HG02759 (cell line): ENCODE results near the gene CMBL.
"Not testable (repeated sequence)": the region's sequence is repeated elsewhere in the genome, so short reads cannot be mapped to it uniquely, and the experiment has no call there.

Experiments used
- ATAC-seq: cut with Tn5 transposase; IDR thresholded peaks from one replicate; pipeline ENCODE4 v1.9.1; 2021; ENCODE audit warnings: mild to moderate bottlenecking, moderate library complexity; ENCODE audit not compliant: unreplicated experiment

The CMBL gene

DNA sequence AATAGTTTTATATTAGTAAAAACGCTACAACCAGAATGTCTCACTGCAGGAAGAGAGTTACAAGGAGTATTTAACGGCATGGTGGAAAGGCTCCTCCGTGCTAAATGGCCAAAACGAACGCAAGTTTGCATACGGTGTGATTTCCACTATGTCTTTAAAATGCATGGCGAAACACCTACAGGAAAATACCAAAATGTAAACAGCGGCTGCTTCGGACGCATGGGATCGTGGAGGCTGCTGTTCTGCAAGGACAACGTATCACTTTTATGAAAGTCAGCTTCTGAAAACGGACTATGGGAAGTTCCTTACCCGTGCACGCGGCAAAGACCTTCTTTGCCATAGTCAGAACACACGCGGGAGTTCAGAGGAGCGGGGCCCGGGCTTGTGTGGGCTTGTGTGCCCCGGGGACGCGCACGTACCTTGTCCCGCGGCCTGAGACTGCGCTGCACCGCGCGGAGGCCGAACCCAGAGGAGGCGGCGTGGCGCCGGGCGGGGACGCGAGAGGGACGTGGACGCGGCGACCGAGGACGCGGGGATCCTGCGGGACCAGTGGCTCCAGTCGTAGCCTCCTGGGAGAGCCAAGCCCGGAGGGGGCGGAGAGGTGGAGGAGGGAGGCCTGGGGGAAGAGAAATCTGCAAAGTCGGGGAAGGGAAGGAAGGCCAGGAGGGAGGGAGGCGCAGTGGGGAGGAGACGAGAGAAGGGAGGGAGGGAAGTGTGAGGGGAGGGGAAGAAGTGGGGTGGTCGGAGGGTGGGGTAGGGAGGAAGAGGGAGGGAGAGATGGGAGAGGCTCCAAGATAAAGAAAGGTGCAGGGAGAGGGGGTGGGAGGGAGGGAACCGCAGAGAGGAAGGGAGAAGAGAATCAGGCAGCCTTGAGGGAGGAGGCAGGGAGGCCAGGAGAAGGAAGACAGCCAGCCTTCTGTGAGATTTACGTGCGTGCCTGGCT, at the start of gene CMBL:
TSS of gene CMBL (minus strand) at position 697 of the 943 bp plus-strand sequence. CDS start 17,140 bp downstream, outside the sequence.
- peak; percentile 89 for ATAC-seq

DNA sequence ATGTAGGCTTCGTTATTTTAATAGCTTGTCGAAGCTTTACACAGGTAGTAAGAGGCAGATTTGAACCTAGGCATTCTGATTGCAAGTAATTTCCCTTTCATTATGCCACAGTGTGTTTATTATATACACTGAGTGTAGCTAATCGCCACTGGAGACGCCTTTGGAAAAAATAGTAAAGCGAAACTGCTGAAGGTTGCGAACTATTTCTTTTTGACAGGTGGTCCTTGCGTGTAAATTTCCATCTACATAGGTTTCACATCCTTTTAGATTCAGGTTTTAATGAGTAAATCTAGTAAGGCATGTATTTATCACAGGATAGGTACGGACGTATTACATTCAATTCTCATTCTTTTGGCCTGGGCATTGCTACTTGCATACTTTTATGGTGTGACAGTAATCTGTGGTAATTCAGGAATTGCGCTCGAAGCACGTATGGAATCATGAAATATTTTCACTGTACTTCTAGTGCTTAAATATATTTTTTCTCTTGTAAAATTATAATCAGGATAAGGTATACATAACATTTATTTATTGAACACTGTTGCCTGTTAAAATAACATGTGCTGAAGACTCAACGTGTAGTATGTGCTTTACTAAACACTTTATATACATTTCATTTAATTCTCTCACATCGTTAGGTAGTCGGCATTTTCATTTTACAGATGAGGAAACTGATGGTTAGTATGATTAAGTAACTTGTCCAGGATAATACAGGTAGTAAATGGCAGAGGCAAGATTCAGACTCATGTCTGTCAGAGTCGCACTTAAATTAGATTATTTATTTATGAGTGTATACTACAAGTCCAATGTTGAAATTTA, 47.6 kb upstream of the CMBL start:
- no peak for ATAC-seq

DNA sequence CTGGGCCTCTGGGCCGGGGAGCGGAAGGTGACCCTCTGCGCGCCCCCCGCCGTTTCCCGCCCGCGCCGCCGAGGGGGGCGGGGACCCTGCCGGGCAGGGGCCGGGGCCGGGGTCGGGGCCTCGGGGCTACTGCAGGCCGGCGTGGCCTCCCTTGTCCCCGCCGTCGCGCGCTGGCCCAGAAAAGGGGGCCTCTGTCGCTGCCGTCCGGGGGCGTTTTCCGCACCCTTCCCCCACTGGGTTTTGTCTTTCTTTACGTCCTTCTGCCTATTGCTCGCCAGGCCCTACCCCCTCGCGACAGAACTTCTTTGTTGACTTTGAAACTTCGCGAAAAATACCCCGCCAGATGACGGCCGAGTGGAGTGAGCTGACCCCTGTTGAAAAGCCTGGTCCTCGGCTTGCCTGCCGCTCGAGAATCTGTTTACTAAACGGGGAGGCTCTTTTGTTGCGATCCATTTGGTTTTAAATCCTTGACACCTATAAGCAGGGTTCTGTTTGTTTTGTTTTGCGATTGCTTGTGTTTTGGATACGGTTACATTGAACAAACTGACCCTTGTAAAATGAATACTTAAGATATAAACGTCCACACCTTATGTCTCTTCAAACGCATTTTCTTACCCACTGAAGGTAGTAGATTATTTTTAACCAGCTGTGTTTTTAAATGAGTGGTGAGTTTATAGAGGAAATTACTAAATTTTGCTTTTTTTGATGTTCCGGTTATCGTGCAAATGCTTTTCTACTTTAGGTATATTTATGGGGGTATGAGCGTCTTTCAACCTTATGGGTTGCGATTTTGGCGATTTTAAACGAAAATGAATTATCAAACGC, 46.6 kb upstream of the CMBL start:
- ATAC-seq: peak; percentile 17

- ATAC-seq: peak; percentile 87
Measured at GRCh38 chr5:10353241-10354047, 45.7 kb upstream of the CMBL start, which contains the start of gene MARCHF6. Gene MARCHF6, plus strand, starts transcription at chr5:10353695. Its CDS starts 204 bp downstream, at chr5:10353899.

DNA sequence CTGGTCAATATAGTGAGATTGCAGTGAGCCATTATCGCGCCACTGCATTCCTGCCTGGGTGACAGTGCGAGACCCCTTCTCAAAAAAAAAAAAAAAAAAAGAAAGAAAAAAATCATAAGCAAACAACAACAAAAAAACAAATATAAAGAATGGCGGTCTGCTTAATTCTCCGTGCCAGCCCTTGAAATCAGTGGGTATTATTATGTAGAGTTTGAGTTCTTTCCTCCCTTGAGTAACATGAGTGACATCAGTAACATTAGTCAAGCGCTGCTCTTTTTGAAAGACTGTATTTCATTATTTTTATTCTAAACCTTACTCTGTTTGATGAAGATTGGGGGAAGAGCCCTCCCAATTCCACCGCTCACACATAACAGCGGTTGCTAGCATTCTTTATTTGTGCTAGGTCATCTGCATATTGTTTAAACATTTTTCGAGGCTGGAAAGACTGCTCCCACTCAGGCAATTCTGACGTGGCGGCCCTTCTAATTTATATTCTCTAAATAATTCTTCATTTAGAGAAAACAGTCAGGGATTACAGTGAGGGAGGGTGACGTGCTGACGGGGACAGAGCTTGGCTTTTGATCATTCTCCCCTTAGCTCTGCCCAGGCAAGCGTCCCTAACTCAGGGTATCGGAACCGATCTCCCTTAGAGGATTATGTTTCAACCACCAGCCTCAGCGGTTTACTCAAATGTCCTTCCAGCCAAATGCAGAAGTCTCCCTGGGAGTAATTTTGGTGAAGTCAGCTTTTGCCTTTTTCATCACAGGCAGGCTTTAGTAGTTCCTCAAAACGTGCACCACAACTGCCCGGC, 44.9 kb upstream of the CMBL start:
- peak; percentile 12 for ATAC-seq

DNA sequence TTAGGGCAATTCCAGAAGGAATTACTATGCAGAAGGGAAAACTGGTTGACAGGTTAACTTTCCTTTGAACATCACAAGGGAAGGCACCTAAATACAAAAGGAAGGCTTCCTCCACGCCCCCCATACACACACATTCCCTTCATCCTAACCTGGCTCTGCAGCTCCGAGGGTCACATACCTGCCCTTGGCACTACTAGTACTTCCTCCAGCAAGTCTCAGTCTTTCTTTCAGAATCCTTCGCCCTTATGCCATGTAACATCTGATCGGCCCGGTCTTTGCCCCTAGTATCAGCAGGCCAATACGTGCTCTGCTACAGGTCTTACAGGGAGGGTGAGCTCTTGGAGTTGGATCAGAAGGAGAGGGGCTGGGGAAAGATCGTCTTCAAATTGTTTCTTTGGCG, 44.2 kb upstream of the CMBL start:
- ATAC-seq: no peak

- no peak for ATAC-seq
Measured at GRCh38 chr5:10351199-10351905, 43.6 kb upstream of the CMBL start.

GRCh38 chr5:10348258-10348657, 40.6 kb upstream of the CMBL start:
- ATAC-seq: no peak

- ATAC-seq: not testable (repeated sequence)
Measured at GRCh38 chr5:10344461-10345106, 36.9 kb upstream of the CMBL start.

DNA sequence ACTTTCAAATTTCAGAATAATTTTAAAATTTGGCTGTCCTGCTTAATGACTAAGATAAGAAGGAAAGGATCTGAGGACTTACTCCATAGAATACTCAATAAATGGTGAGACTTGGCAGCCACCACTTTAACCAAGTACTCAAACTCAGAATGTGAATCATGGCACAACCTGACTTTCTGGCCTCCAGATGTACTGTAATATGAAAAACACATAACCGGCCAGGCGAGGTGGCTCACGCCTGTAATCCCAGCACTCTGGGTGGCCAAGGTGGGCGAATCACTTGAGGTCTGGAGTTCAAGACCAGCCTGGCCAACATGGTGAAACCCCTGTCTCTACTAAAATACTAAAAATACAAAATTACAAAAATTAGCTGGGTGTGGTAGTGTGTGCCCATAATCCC, 35.8 kb upstream of the CMBL start:
- ATAC-seq: no peak

DNA sequence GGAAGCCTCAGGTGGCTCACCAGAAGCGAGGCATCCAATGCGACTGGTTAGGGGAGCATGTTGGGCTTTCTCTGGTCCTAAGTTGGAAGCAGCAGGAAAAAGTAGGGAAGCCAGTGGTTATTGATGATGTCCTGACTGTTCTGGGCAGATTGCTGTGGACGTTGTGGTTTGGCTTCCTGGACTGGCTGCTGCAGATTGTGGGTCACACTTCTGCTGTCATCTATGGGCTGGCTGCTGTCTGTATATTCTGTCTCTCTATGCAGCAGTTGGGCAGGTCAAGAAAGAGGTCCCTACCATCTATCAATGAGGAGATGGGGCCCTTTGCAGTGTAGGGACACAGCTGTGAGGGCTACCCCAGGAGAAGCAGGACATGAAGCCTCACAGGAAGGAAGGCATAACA, 32.3 kb upstream of the CMBL start:
- ATAC-seq: no peak

DNA sequence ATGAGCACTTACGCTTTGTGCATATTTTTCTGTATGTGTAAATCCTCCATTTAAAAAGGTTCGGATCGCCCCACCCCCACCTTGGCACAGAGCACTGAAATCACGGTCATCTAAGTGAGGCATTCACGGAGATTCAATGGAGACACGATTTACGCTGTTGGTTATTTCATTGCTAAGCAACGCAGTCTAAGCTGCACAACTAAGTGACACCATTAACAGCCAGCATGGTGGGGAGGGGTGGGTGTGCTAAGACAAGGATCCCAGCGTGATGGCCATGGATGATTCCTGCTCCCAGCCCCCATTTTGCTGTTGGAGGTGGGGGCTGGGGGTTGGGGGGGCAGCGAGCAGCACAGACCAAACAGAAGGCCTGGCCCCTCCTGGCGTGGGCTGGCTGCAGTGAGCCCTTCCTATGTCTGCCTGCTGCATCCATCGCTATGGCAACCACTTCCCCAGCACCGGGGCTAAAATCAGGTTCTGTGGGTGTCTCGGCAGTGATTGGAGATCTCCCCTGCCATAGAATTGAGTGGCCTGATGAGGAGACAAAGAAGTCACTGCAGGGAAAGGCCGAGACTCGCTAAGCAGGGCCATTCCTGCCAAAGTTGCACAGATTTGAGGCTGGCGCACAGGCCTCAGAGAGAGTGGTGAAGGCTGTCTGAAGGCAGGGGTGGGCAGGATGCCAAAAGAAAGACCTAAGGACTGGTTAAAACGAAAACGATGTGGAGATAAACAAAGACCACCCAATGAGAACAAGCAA, 31.5 kb upstream of the CMBL start:
- ATAC-seq: no peak

GRCh38 chr5:10338686-10339057, 31.0 kb upstream of the CMBL start:
- ATAC-seq: no peak

GRCh38 chr5:10337986-10338385, 30.3 kb upstream of the CMBL start:
- ATAC-seq: no peak

DNA sequence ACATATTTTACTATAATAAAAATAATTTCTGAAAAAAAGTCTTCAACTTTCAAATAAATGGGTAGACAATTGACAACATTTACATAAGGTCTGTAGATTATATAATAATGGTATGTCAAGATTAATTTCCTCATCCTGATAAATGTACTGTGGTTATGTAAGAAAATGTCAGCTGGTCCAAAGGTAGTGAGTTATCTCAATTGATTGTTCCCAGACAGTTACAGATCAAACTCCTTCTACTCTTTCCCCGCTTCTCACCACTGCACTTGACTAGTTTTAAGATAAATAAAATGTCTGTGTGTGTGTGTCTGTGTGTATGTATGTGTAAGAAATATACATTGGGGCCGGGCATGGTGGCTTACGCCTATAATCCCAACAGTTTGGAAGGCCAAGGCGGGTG, 29.4 kb upstream of the CMBL start:
- no peak for ATAC-seq

- ATAC-seq: no peak
Measured at GRCh38 chr5:10335711-10336470, 28.2 kb upstream of the CMBL start.

- ATAC-seq: no peak
Measured at GRCh38 chr5:10334831-10335230, 27.1 kb upstream of the CMBL start.
